Muscle of leg (tissue), 11 donors: Measurements from ENCODE around the gene MCUR1. TPM values are rescaled to one million over a fixed set of nuclear protein-coding genes. Genes with fewer than 3 reads are reported as not detected.

Experiments used
- DNase-seq: peaks from one replicate; pipeline ENCODE4 v3.0.0; 2013
- H3K27ac ChIP-seq: one replicate; pipeline ENCODE4 v1.5.1; 2013; ENCODE audit warnings: mild to moderate bottlenecking, low read length, control low read depth
- H3K27me3 ChIP-seq: one replicate; pipeline ENCODE4 v1.6.1; 2013; ENCODE audit warnings: low read length; ENCODE audit not compliant: control insufficient read depth, insufficient read depth
- H3K36me3 ChIP-seq: one replicate; pipeline ENCODE4 v1.6.1; 2013; ENCODE audit warnings: low read length; ENCODE audit not compliant: control insufficient read depth, insufficient read depth
- H3K4me1 ChIP-seq: one replicate; pipeline ENCODE4 v1.6.1; 2013; ENCODE audit warnings: low read length; ENCODE audit not compliant: control insufficient read depth, insufficient read depth
- H3K4me3 ChIP-seq: one replicate; pipeline ENCODE4 v1.5.1; 2013; ENCODE audit warnings: low read length, control low read depth
- H3K9me3 ChIP-seq: replicated peaks from 2 replicates; pipeline ENCODE4 v1.6.1; 2013; ENCODE audit warnings: low read depth, low read length; ENCODE audit not compliant: control insufficient read depth
- WGBS: methylation state at CpG from one replicate; pipeline ENCODE4 v1.1.5; 2013; ENCODE audit warnings: missing lambda C conversion rate; ENCODE audit not compliant: insufficient coverage; 5-methylcytosine and 5-hydroxymethylcytosine counted together
- polyA plus RNA-seq, 8 donors: library from polyadenylated mRNA; unstranded; fragments of 120-200 nt; gene quantifications; one replicate each; pipeline versions ENCODE4 v1.2.1 to v1.2.3, GENCODE V29; 2013; ENCODE audit warnings: inconsistent platforms in 1 of 8, low replicate concordance in 1 of 8; ENCODE audit not compliant: insufficient read length in 8 of 8, insufficient read depth in 1 of 8
- total RNA-seq: library from RNA; stranded (reverse); fragments of 120-200 nt; gene quantifications from one replicate; pipeline ENCODE4 v1.2.4, GENCODE V29; 2013

The MCUR1 gene
- total and polyA plus RNA-seq, 9 donors: 16.1 to 32.8 (median 27.4) TPM

DNA sequence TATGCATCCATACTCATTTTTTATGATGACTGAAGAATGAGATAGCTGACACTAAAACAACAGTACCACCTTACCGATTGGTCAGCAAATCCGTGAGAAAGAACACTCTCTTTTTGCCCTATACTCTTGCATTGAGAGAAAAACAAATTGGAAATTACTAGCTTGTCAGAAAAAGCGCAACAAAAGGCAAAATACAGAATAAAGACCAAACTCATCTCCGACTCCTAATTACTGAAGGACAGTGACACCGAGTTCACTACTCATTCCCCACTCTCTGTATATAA is 2.1 kb downstream of the MCUR1 start:
- DNase-seq: no peak
- Histone ChIP-seq H3K36me3 (no peaks in the 10 kb centered on the region), H3K27me3 (no peaks in the 10 kb centered on the region), H3K9me3 (no peaks in the 10 kb centered on the region), H3K27ac (no peak overlapping the region), H3K4me3 (no peak overlapping the region), H3K4me1 (peaks cover 9% of the 10 kb centered on the region)
- 80% methylated on average over 2 of the region's 5 CpGs for WGBS

DNA sequence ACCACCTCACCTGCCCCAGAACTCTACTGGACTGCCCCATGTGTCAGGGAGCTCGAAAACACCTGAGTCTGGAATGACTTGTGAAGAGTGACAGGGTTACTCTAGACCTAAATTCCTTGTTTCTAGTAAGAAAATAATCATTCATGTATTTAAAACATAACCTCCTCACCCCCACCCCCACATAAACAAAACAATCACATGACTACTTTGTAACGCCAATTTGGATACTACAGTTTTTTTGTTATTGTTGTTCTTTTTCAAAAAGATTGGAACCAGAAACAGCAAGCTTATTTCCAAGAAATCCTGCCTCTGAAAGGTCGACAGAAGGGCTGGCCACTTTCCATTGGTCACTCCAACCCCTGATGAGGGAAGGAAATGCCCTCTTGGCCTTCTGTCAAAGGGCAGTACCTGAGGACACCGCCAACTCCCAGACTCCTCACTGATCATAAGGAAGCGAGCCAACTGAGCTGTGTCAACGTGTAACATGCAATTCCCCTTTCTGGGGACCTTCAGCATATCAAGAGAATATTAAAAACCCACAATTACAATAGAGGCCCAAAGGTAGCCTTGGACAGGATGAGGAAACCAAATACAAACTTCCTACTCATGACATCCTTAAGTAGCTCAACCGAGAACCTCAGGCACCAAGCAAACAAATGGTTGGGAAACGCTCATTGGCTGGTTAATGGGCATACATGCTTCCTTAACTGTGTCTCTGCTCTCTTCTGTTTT is 2.6 kb downstream of the MCUR1 start:
- WGBS: no CpG with 5 or more reads among the region's 8 CpGs
- H3K4me3 ChIP-seq: no peak overlapping the region
- H3K27ac ChIP-seq: no peak overlapping the region
- no peaks in the 10 kb centered on the region for H3K36me3 ChIP-seq
- no peaks in the 10 kb centered on the region for H3K9me3 ChIP-seq
- H3K27me3 ChIP-seq: no peaks in the 10 kb centered on the region
- peaks cover 9% of the 10 kb centered on the region for H3K4me1 ChIP-seq
- peak; percentile 21 for DNase-seq

DNA sequence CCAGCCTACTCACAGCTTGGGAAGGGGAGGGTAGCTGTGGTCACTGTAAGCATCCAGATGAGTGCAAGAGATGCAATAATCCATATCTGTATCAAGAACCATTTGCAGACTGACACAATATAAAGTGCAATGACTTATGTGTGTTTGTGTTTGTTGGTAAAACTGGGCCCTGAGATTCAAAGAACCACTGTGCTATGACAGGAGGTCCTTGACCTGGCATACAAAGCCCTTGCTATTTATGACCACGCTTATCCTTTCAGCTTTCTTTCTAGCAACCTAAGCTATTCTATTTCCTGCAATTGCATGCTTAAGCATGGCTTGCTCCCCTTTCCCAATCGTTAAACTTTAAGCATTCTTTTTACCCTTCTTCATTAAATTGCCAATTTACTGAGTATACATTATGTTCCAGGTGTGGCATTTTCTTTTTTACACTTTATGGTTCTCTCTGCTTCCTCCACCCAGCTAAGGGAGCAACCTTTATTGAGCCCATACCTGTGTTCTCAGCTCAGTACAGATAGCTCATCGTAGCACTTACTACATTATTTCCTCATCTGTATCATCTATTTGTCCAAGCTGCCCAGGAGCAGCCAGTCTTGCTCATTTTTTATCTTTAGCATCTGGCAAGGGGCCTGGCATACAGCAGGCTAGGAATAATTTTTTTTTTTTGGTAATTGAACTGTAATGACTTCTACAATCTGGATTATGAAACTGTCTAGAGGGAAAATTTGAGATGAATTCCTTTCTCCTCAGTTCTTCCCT is 3.5 kb downstream of the MCUR1 start:
- peaks cover 9% of the 10 kb centered on the region for H3K4me1 ChIP-seq
- no peak overlapping the region for H3K4me3 ChIP-seq
- no peak for DNase-seq
- no peaks in the 10 kb centered on the region for H3K9me3 ChIP-seq
- no peak overlapping the region for H3K27ac ChIP-seq
- no peaks in the 10 kb centered on the region for H3K36me3 ChIP-seq
- WGBS: 38% methylated on average over 1 of the region's 3 CpGs
- no peaks in the 10 kb centered on the region for H3K27me3 ChIP-seq

DNA sequence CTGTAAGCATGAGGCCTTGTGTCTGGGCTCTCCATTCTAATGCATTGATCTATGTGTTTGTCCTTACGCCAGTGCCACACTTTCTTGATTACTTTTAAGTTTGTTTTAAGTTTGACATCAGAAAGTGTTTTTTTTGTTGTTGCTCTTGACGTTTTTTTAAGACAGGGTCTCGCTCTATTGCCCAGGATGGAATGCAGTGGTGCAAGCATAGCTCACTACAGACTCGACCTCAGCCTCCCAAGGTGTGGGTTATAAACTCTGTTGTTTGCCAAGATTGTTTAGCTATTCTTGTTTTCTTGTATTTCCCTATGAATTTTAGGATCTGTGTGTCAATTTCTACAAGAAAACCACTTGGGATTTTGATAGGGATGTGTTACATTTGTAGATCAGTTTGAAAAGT is 5.6 kb downstream of the MCUR1 start:
- DNase-seq: no peak

DNA sequence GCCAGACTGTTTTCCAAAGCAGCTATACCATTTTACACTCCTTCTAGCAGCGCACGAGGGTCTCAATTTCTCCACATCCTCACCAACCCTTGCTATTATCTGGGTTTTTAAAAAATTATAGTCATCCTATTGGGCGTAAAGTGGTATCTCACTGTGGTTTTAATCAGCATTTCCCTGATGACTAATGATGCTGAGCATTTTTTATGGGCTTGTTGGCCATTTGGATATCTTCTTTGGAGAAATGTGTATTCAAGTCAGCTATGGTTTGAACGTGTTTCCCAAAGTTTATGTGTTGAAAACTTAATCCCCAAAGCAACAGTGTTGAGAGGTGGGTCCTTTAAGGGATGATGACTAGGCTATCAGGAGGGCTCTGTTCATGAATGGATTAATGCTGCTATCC is 6.7 kb downstream of the MCUR1 start:
- 90% methylated on average over 2 of the region's 4 CpGs for WGBS
- no peak for DNase-seq
- Histone ChIP-seq H3K4me1 (peaks cover 6% of the 10 kb centered on the region), H3K9me3 (no peaks in the 10 kb centered on the region), H3K27me3 (no peaks in the 10 kb centered on the region), H3K36me3 (peaks cover 5% of the 10 kb centered on the region), H3K27ac (no peak overlapping the region), H3K4me3 (no peak overlapping the region)

More for the DNA sequence above, 5.6 kb downstream of the MCUR1 start:
- Histone ChIP-seq H3K27me3 (no peaks in the 10 kb centered on the region), H3K9me3 (no peaks in the 10 kb centered on the region), H3K36me3 (peaks cover 5% of the 10 kb centered on the region), H3K27ac (no peak overlapping the region), H3K4me3 (no peak overlapping the region), H3K4me1 (peaks cover 9% of the 10 kb centered on the region)
- WGBS: 92% methylated on average over 1 of the region's 4 CpGs

DNA sequence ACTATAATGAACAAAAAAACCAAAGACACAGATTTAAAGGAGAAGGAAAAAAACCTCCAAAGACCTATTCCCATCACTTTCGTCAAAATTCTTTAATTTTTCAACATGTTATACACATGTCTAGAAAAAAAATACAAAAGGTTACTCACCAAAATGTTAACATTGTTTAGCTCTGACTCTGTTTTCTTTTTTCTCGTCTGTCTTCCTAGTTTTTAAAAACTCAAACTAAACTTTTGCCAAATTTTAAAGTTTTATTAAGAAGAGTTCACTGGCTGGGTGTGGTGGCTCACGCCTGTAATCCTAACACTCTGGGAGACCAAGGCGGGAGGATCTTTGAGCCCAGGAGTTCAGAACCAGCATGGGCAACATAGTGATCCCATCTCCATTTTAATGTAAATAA is 10.8 kb downstream of the MCUR1 start:
- WGBS: no CpG with 5 or more reads among the region's 4 CpGs
- DNase-seq: no peak

DNA sequence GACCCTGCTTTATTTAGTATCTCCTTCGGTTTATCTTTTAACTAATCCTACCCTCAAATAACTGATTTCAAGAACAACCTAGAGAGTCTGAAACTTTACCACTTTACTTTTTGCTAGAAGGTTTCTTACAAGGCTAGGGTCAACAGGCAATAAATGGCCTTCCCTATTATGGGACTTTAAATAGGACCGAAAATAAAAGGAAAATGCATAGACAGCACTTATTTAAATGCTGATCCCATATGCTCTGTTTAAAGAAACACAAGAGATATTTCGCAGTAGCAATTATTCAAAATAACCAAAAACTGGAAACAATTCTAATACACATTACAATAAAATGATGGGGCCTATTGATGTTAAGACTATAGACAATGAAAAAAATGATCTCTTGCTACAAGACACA is 13.7 kb downstream of the MCUR1 start:
- peaks cover 24% of the 10 kb centered on the region for H3K36me3 ChIP-seq
- H3K9me3 ChIP-seq: no peaks in the 10 kb centered on the region
- no peak overlapping the region for H3K4me3 ChIP-seq
- WGBS: no CpG with 5 or more reads among the region's 3 CpGs
- H3K27ac ChIP-seq: no peak overlapping the region
- H3K27me3 ChIP-seq: no peaks in the 10 kb centered on the region
- DNase-seq: no peak
- no peaks in the 10 kb centered on the region for H3K4me1 ChIP-seq

More for the DNA sequence above, 10.8 kb downstream of the MCUR1 start:
- Histone ChIP-seq H3K36me3 (peaks cover 24% of the 10 kb centered on the region), H3K9me3 (no peaks in the 10 kb centered on the region), H3K27ac (no peak overlapping the region), H3K27me3 (no peaks in the 10 kb centered on the region), H3K4me3 (no peak overlapping the region), H3K4me1 (no peaks in the 10 kb centered on the region)

DNA sequence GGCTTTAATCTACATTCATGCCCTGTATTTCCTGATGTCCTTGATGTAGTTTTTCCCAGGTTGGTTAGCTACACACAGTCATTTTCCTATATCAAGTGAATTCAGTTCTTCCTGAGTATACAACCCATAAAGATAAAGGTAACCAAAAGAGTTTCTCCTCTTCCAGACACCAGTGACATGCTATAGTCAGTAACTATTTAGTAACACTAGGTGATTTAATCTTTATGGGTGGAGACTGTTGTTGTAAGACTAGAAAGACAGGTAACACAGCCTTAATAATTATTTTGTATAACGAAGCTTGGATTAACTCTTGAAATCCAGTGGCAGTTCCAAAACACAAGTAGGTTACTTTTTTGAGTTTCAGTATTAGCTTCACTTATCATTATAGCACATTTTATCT is 17.6 kb downstream of the MCUR1 start:
- Histone ChIP-seq H3K27me3 (no peaks in the 10 kb centered on the region), H3K36me3 (peaks cover 32% of the 10 kb centered on the region), H3K4me1 (no peaks in the 10 kb centered on the region), H3K9me3 (no peaks in the 10 kb centered on the region), H3K27ac (no peak overlapping the region), H3K4me3 (no peak overlapping the region)
- WGBS: no CpG with 5 or more reads among the region's 1 CpG
- DNase-seq: no peak

DNA sequence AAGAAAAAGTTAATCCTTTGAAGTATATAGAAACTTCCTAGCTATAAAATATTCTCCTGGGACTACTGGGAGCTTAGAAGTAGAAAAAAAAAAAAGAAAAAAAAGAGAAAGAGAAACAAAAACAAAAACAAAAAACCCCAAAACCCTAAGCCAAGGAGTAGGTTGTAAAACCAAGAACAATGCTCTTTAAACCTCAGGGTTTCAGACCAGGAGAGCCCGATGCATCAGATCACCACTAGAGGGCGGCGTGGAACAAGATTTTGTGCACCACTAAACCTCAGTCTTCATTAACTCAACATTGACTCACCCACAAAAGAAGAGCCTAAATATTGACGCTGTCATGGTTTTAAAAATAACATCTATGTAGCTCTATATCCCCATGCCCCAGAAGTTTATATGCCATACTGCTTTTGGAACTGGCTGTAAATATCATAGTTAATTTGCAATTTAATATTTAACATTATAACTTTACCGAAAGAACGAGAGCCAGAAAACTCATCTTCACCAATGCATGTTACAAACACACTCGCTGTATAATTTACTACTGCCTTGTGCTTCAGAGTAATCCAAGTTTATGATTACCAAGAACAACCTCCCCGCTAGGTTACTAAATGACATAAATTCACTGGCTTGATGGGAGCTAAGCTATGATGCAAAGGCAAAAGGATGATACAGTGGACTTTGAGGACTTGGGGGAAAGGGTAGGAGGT is 19.2 kb downstream of the MCUR1 start:
- Histone ChIP-seq H3K4me3 (no peak overlapping the region), H3K27ac (no peak overlapping the region), H3K27me3 (no peaks in the 10 kb centered on the region), H3K36me3 (peaks cover 26% of the 10 kb centered on the region), H3K4me1 (no peaks in the 10 kb centered on the region), H3K9me3 (no peaks in the 10 kb centered on the region)
- 87% methylated on average over 3 of the region's 8 CpGs for WGBS
- DNase-seq: peak; percentile 86

DNA sequence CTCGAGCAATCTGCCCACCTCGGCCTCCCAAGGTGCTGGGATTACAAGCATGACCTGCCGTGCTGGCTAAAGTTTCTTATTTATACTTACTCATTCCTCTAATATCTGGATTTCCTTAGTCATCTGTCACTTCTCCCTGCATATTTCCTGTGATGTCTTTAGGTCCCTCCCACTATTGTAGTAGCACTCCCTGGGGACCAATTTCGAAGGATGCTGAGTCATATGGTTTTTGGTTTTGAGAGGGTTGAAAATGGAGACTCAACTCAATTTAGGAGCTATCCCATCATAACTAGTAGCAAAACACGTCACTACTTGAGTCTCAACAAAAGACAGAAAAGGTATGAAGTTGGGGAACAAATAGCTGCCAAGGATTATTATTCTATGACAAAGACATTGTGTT is 20.2 kb downstream of the MCUR1 start:
- Histone ChIP-seq H3K4me3 (no peak overlapping the region), H3K36me3 (peaks cover 31% of the 10 kb centered on the region), H3K9me3 (no peaks in the 10 kb centered on the region), H3K27me3 (no peaks in the 10 kb centered on the region), H3K27ac (no peak overlapping the region), H3K4me1 (no peaks in the 10 kb centered on the region)
- WGBS: 83% methylated on average over 3 of the region's 5 CpGs
- DNase-seq: peak; percentile 21
